ENCODE data around the gene AQP3.
"Not testable (repeated sequence)": the region's sequence is repeated elsewhere in the genome, so short reads cannot be mapped to it uniquely, and the experiment has no call there.

AQP3 gene

GRCh38 chr9:33407061-33407460 is 40.3 kb downstream of the AQP3 start:
- DNase-seq: no peak

GRCh38 chr9:33404788-33405362 is 42.5 kb downstream of the AQP3 start:
- no peak for DNase-seq

DNA sequence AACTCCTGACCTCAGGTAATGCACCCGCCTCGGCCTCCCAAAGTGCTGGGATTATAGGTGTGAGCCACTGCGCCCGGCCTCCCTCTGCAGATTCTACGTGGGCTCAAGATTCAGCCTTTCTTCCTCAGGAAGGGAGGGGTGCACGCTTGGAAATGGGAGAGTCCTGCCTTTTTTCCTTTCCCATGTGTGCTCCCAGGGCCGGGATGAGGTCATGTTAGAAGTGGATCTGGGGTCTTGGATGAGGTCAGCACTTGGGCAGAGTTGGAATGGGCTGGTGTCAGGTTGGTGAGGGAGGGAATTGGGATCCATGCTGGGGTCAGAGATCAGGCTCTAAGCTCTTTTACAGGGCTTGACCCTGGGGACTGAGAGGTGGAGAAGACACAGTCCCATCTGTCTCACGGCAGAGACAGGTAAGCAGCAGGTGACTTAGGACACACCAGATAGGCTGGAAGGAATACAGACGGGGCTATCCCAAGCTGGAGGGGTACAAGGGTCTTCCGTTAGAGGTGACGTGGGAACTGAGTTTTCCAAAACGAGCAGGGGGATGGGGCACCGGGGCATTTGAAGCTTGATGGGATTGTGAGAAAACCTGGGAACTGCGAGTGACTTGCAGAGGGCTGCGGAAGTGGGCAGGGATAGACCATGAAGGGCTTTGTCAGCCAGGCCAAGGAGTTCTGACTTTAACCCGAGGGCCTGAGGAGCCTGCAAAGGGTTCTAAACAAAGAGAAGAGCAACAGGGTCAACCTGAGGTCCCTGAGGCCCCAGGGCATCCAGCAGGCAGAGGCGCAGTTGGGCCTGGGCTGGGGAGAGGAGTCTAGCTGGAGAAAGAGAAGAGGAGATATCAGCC is 43.2 kb downstream of the AQP3 start:
- DNase-seq: no peak

GRCh38 chr9:33402371-33402770 is 45.0 kb downstream of the AQP3 start, which contains the start of gene AQP7:
TSS of gene AQP7 (minus strand) at chr9:33402568. CDS start at chr9:33401262, 1,306 bp downstream.
- DNase-seq: not testable (repeated sequence)

GRCh38 chr9:33401809-33402208 is 45.6 kb downstream of the AQP3 start:
- DNase-seq: not testable (repeated sequence)

- DNase-seq: not testable (repeated sequence)
Observed at GRCh38 chr9:33399047-33399446, 48.3 kb downstream of the AQP3 start.

GRCh38 chr9:33397801-33398200 is 49.6 kb downstream of the AQP3 start:
- not testable (repeated sequence) for DNase-seq

DNA sequence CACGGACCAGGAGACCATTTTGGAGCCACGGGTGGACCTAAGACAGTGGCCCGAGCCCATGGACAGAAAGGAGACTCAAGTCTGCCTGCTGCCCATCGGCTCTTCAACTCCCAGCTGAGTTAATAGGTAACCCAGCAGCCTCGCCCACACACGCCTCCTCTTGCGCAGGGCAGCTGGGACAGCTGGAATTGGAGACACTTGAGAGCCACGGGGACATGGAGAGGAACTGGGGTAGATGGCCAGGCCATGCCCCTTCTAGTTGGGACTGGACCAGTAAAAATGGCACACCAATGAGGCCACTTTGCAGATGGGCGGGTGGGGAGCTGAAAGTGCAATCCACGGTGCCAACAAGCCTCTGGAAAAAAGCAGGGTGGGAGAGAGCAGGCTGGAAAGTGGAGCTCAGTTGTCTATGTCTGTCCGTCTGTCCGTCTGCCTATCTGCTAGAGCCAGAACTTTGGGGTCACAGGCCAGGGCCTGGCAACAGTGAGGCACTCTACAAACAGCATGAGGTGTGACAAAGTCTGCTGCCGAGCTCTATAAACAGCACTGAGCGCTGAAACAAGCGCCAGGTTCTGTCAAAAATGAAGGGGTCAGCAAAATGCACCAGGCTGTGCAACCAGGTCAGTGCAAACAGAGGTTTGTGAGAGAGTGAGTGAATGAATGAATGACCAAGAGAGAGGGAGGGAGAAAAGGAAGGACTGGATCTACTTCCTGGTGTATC is 52.1 kb downstream of the AQP3 start:
- DNase-seq: not testable (repeated sequence)

GRCh38 chr9:33393986-33394385 is 53.4 kb downstream of the AQP3 start:
- DNase-seq: not testable (repeated sequence)

DNA sequence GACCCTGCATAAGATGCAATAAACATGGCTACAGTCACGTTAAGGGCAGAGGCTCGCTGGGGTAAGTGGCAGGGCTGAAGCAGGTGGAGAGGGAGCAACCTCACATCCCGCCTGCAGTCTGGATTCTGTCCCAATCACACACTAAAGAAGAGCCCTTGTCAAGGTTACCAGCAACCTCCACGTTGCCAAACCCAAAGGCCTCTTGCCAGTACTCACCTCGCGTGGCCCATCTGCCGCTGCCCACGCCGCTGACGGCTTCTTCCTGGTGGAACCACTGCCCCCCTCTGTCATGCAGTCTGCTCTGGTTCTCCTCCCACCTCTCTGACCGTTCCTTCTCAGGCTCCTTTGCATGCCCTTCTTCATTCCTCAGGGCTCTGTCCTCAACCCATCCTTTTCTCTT is 53.8 kb downstream of the AQP3 start:
- DNase-seq: no peak

DNA sequence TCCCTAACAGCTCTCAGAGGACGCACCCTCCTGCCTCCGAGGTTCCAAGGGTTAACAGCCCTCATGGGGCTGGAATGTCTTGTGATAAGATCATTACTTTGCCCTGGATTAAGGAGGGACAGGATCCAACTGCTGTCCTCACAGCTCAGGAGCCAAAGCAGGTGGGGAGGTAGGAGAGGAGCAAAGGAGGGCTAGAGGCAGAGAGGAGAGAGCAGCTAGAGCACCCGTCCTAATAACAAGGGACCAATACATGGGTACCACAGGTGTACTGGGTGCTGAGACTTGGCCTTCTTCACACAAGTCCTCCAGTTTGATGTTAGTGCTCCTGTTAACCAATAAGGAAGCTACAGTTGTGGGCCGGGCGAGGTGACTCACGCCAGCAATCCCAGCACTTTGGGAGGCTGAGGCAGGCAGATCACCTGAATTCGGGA is 54.8 kb downstream of the AQP3 start:
- DNase-seq: not testable (repeated sequence)
